ENCODE measurements around the gene CCDC27.

Gene CCDC27

GRCh38 chr1:3752400-3752945, at the start of gene CCDC27:
CCDC27 (plus strand) TSS chr1:3752450; CDS start chr1:3752482, 32 bp downstream.
- H3K4me1 ChIP-seq (ENCODE audit: control insufficient read depth, insufficient read depth, low read length), result peaks cover 4% of the 10 kb centered on the region
- H3K4me3 ChIP-seq (ENCODE audit: low read length), result no peak within 1 kb of the TSS
- no peak within 1 kb of the TSS for H3K27ac ChIP-seq (ENCODE audit: low read depth, low read length)
- no peak within 1 kb of the TSS for H3K9ac ChIP-seq (ENCODE audit: low read length)
- no peaks in the 10 kb centered on the region for H3K36me3 ChIP-seq (ENCODE audit: control insufficient read depth, insufficient read depth, low read length)
- H3K27me3 ChIP-seq (ENCODE audit: control insufficient read depth, insufficient read depth, low read length), result peaks cover 8% of the 10 kb centered on the region

DNA sequence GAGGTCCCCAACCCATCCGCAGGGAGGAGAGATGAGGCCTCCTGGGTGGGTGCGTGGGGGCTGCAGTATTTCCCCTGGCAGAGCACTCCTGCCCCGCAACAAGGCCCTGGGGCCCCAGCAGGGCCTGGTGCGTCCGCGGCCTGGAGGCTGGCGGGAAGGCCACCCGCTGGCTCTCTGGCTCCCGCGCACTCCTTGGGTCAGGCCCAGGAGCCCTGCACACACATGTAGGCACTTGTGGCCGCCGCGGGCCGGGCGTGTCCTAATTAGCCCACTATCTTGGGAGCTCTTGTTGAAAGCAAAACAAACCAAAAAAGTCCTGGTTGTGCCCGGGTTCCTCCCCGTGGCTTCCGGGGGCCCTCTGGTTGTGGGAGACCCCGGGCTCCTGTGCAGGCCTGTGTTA, 49.7 kb upstream of the CCDC27 start:
- Histone ChIP-seq H3K4me3 (ENCODE audit: low read length) (no peak overlapping the region), H3K9ac (ENCODE audit: low read length) (no peak overlapping the region)

DNA sequence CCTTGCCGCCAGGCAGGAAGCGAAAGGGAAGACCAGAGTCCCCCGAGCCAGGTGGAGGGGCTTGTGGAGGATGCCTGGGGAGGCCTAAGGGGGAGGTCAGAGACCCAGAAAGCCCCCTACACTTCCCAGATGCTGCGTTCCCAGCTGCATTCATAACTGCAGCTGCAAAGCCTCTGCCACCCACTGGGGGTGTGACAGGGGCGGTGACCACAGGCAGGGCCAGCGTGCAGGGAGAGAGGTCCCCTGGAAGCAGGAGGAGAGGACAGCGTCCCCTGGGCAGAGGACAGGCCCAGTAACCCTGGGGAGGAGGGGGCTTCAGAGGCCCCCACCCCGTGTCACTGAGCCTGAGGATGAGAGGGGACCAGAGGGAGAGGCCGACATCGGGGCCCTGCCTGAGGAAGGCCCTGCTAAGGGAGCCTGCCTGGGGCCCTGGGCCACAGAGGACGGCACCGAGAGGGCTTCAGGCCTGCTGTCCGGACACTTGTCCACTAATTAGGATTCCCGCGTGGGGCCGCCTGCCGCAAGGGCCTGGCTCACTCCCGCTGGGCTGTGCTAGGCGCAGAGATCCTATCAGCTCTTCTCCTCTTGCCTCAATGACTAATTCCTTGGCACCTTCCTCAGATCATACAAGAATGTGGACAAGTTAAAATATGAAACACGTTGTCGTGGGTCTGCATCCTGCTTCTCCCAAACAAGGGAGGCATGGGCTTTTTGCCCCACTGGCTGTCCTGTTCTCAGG, 49.1 kb upstream of the CCDC27 start:
- Histone ChIP-seq H3K27ac (ENCODE audit: low read depth, low read length) (no peak overlapping the region), H3K9ac (ENCODE audit: low read length) (no peak overlapping the region), H3K36me3 (ENCODE audit: control insufficient read depth, insufficient read depth, low read length) (no peaks in the 10 kb centered on the region), H3K4me1 (ENCODE audit: control insufficient read depth, insufficient read depth, low read length) (no peaks in the 10 kb centered on the region), H3K4me3 (ENCODE audit: low read length) (no peak overlapping the region), H3K27me3 (ENCODE audit: control insufficient read depth, insufficient read depth, low read length) (peaks cover 9% of the 10 kb centered on the region)

More for the DNA sequence above, 49.7 kb upstream of the CCDC27 start:
- Histone ChIP-seq H3K36me3 (ENCODE audit: control insufficient read depth, insufficient read depth, low read length) (no peaks in the 10 kb centered on the region), H3K27ac (ENCODE audit: low read depth, low read length) (no peak overlapping the region), H3K27me3 (ENCODE audit: control insufficient read depth, insufficient read depth, low read length) (peaks cover 11% of the 10 kb centered on the region), H3K4me1 (ENCODE audit: control insufficient read depth, insufficient read depth, low read length) (no peaks in the 10 kb centered on the region)

DNA sequence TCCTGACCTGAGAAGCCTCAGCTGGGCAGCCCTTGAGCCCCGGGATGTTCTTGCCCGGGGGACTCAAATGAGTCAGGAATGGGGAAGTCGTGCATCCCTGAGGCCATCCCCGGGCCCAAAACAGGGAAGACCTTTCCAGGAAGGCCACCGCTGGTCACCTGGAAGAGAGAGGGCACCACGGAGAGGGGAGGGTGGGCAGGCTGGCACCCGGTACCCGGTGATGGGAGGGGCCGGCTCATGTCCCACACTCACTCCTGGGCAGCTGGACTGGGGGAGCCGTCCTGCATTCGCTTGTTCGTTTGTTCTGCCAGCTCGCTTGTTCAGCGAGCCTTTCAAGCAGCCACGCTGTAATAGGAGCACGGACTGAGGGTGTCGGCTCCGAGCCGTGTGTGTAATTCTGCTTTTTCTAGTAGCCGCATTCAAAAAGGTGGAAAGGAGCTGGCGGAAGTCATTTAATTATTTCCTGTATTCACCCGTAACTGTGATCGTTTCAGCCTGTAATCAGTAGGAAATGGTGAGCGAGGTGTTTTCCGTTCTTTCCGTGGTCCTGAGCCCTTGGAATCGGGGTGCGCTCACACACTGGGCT, 48.4 kb upstream of the CCDC27 start:
- no peak overlapping the region for H3K9ac ChIP-seq (ENCODE audit: low read length)
- no peaks in the 10 kb centered on the region for H3K4me1 ChIP-seq (ENCODE audit: control insufficient read depth, insufficient read depth, low read length)
- peaks cover 11% of the 10 kb centered on the region for H3K27me3 ChIP-seq (ENCODE audit: control insufficient read depth, insufficient read depth, low read length)
- no peaks in the 10 kb centered on the region for H3K36me3 ChIP-seq (ENCODE audit: control insufficient read depth, insufficient read depth, low read length)
- H3K27ac ChIP-seq (ENCODE audit: low read depth, low read length), result no peak overlapping the region
- H3K4me3 ChIP-seq (ENCODE audit: low read length), result no peak overlapping the region

DNA sequence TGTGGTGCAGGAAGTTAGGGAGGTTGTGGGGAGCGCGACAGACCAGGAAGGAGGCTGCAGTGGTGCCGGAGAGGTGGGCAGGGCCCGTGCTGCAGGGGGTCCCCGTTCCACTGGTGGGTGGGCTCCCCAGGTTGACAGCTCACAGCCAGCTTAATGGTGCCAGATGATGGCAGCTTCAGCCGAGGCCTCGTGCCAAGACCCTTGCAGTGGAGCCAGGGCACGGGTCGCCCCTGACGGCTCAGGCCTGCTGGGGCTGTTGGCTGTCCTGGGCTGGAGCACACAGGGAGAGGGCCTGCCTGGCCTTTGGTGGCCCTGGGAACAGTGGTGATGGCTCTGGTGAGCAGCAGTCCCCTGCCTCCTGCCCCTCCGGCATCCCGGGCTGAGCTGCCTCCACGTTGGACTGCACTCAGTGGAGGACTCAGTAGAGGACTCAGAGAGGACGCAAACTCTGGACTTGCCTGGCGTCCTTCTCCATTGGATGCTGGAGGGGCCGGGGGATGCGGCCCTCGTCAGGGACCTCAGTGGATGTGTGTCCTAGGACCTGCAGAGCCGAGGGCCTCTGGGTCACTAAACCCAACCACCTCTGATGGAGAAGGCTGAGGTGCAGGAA, 46.8 kb upstream of the CCDC27 start:
- no peak overlapping the region for H3K27ac ChIP-seq (ENCODE audit: low read depth, low read length)
- no peaks in the 10 kb centered on the region for H3K36me3 ChIP-seq (ENCODE audit: control insufficient read depth, insufficient read depth, low read length)
- no peak overlapping the region for H3K9ac ChIP-seq (ENCODE audit: low read length)
- H3K27me3 ChIP-seq (ENCODE audit: control insufficient read depth, insufficient read depth, low read length), result peaks cover 7% of the 10 kb centered on the region
- no peak overlapping the region for H3K4me3 ChIP-seq (ENCODE audit: low read length)
- no peaks in the 10 kb centered on the region for H3K4me1 ChIP-seq (ENCODE audit: control insufficient read depth, insufficient read depth, low read length)

DNA sequence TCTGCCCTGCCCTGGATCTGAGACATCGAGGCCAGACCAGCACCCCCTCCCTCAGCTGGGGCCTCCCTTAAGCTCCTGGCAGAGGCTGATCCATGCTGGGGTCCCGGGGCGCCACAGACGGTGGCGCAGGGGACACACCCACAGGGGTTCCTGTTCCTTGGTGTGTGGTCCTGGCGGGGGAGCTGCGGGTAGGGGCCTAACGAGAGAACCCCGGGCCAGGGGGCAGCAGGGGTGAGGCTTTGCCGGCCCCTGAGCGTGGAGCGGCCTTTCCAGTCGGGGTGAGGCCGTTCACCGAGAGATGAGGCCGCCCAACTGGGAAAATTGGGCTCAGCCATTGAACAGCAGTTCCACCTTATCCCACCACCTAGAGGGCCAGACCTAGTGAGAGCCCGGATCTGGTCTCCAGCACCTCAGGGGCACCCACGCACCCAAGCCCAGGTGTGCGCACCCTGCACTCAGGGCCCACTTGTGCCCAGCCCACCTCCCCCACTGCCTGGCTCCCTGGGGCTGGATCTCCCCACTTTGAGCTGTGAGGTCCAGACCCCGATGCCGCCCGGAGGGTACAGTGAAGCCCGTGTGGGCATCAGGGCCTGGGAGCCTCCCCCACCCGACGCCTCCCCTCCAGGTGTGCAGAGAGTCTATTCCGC, 45.5 kb upstream of the CCDC27 start:
- no peak overlapping the region for H3K4me3 ChIP-seq (ENCODE audit: low read length)
- H3K4me1 ChIP-seq (ENCODE audit: control insufficient read depth, insufficient read depth, low read length), result no peaks in the 10 kb centered on the region
- no peak overlapping the region for H3K9ac ChIP-seq (ENCODE audit: low read length)
- H3K36me3 ChIP-seq (ENCODE audit: control insufficient read depth, insufficient read depth, low read length), result no peaks in the 10 kb centered on the region
- peaks cover 14% of the 10 kb centered on the region for H3K27me3 ChIP-seq (ENCODE audit: control insufficient read depth, insufficient read depth, low read length)
- no peak overlapping the region for H3K27ac ChIP-seq (ENCODE audit: low read depth, low read length)

- Histone ChIP-seq H3K4me3 (ENCODE audit: low read length) (no peak overlapping the region), H3K36me3 (ENCODE audit: control insufficient read depth, insufficient read depth, low read length) (no peaks in the 10 kb centered on the region), H3K27me3 (ENCODE audit: control insufficient read depth, insufficient read depth, low read length) (peaks cover 16% of the 10 kb centered on the region), H3K27ac (ENCODE audit: low read depth, low read length) (no peak overlapping the region), H3K4me1 (ENCODE audit: control insufficient read depth, insufficient read depth, low read length) (no peaks in the 10 kb centered on the region), H3K9ac (ENCODE audit: low read length) (no peak overlapping the region)
These were observed 44.8 kb upstream of the CCDC27 start for GRCh38 chr1:3707298-3707938.

GRCh38 chr1:3707939-3708328, 44.3 kb upstream of the CCDC27 start:
- H3K27me3 ChIP-seq (ENCODE audit: control insufficient read depth, insufficient read depth, low read length), result peaks cover 16% of the 10 kb centered on the region
- no peak overlapping the region for H3K27ac ChIP-seq (ENCODE audit: low read depth, low read length)
- H3K4me3 ChIP-seq (ENCODE audit: low read length), result no peak overlapping the region
- H3K4me1 ChIP-seq (ENCODE audit: control insufficient read depth, insufficient read depth, low read length), result no peaks in the 10 kb centered on the region
- H3K36me3 ChIP-seq (ENCODE audit: control insufficient read depth, insufficient read depth, low read length), result no peaks in the 10 kb centered on the region
- no peak overlapping the region for H3K9ac ChIP-seq (ENCODE audit: low read length)

- Histone ChIP-seq H3K4me3 (ENCODE audit: low read length) (no peak overlapping the region), H3K4me1 (ENCODE audit: control insufficient read depth, insufficient read depth, low read length) (no peaks in the 10 kb centered on the region), H3K27ac (ENCODE audit: low read depth, low read length) (no peak overlapping the region), H3K9ac (ENCODE audit: low read length) (no peak overlapping the region), H3K36me3 (ENCODE audit: control insufficient read depth, insufficient read depth, low read length) (no peaks in the 10 kb centered on the region), H3K27me3 (ENCODE audit: control insufficient read depth, insufficient read depth, low read length) (peaks cover 16% of the 10 kb centered on the region)
These were observed 43.5 kb upstream of the CCDC27 start for GRCh38 chr1:3708791-3709190.

DNA sequence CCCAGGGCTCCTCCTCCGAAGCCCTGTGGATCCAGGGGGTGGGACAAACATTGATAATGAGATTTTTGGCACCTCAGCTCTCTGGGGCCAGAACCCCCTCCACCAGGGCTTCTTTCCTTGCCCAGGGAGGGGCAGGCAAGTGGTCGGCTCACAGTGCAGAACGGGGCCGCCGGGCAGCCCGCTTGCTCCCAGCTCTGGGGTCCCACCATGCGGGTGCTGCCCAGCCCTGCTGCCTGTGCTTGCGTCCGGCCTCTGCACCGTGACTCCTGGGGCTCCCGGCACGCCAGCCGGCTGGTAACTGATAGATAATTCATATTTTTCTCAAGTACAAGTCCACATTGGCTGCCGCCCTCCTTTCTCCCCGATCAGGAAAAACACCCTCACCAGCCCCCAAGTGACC, 42.0 kb upstream of the CCDC27 start:
- Histone ChIP-seq H3K27me3 (ENCODE audit: control insufficient read depth, insufficient read depth, low read length) (peaks cover 16% of the 10 kb centered on the region), H3K4me1 (ENCODE audit: control insufficient read depth, insufficient read depth, low read length) (no peaks in the 10 kb centered on the region)

DNA sequence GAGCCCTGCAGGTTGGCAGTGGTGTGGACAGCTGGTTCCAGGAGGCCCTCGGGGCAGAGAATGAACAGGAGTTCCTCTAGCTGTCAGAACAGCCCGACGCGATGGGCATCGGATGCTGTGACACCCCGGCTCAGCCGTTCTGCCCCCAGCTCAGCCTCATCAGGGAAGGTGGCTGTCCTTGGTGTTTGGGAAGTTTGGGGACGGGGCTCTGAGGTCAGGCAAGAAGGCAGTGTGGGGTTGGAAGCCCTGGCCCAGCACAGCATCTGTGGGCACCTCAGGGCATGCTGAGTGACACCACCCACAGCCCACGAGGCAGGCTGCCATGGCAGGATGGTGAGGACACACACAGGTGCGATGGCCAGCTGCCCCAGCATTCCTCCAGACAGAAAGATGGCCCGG, 40.9 kb upstream of the CCDC27 start:
- Histone ChIP-seq H3K27me3 (ENCODE audit: control insufficient read depth, insufficient read depth, low read length) (peaks cover 16% of the 10 kb centered on the region), H3K27ac (ENCODE audit: low read depth, low read length) (no peak overlapping the region), H3K9ac (ENCODE audit: low read length) (no peak overlapping the region)

More for the DNA sequence above, 42.0 kb upstream of the CCDC27 start:
- H3K9ac ChIP-seq (ENCODE audit: low read length), result no peak overlapping the region
- H3K36me3 ChIP-seq (ENCODE audit: control insufficient read depth, insufficient read depth, low read length), result no peaks in the 10 kb centered on the region
- no peak overlapping the region for H3K4me3 ChIP-seq (ENCODE audit: low read length)
- no peak overlapping the region for H3K27ac ChIP-seq (ENCODE audit: low read depth, low read length)

More for the DNA sequence above, 40.9 kb upstream of the CCDC27 start:
- Histone ChIP-seq H3K4me3 (ENCODE audit: low read length) (no peak overlapping the region), H3K4me1 (ENCODE audit: control insufficient read depth, insufficient read depth, low read length) (no peaks in the 10 kb centered on the region), H3K36me3 (ENCODE audit: control insufficient read depth, insufficient read depth, low read length) (no peaks in the 10 kb centered on the region)

Data from rectal smooth muscle tissue (tissue), 1 donor.